ENCODE measurements around the gene DPYD. TPM values are rescaled to one million over a fixed set of nuclear protein-coding genes. Genes with fewer than 3 reads are reported as not detected.

Gene DPYD
- total and polyA plus RNA-seq, 9 of the 15 experiments (the other 6 are each of a cell fraction or from before 2014, with no cell fraction given): 0.03 to 0.25 (median 0.08) TPM; not detected in 2

DNA sequence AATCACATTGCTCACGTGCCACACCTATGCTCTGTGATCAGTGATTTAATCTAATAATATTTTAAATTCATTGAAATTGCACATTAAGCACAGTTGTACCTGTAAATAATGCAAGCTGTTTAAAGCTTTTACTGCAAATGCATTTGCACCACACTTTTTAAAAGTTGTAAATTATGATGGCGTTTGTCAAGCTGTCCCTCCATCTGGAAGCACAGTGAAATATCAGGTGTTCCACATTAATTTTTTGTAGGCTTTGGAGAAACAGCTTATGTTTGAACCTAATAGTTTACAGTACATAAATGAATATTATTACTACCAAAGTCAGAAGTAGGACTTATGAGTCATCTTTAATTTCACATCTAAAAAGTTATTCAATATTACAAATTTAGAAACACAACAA is 3.0 kb upstream of the DPYD start (continued):
- TF ChIP-seq, protein P1, sequence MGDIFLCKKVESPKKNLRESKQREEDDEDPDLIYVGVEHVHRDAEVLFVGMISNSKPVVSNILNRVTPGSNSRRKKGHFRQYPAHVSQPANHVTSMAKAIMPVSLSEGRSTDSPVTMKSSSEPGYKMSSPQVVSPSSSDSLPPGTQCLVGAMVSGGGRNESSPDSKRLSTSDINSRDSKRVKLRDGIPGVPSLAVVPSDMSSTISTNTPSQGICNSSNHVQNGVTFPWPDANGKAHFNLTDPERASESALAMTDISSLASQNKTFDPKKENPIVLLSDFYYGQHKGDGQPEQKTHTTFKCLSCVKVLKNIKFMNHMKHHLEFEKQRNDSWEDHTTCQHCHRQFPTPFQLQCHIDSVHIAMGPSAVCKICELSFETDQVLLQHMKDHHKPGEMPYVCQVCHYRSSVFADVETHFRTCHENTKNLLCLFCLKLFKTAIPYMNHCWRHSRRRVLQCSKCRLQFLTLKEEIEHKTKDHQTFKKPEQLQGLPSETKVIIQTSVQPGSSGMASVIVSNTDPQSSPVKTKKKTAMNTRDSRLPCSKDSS (IDR thresholded peaks at IDR 0.05; ENCODE audit: low read depth, partially characterized antibody): no peak
- no peak for TF ChIP-seq NRF1 (conservative IDR thresholded peaks at IDR 0.05 in 1 of 2, IDR thresholded peaks at IDR 0.05 in 1 of 2)
- no peak for TF ChIP-seq FUS (optimal IDR thresholded peaks at IDR 0.05; ENCODE audit: low read depth, low read length)

DNA sequence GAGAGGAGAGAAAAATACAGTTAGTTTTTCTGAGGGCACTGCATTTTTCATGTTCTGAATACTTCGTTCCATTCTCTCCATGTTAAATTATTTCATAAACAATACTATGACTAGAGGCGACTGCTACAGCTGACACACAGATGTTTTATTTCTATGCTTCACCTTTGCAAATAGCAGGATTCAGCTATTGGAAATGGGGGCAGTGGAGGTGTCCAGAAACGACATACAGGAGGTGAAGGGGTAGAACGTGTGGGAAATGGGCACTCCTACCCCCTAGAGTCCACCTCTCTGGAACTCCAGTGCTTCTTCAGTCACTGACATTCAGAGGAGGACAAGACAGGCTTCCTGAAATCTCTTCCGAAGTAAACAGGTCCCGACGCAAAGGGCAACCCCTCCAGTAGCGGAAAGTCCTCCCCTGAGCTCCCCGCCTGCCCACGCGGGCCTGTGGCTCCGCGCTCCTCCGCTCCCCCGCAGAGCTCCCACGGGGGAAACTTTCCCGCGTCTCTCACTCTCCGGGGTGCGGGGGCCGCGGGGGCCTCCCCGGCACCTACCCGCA is 480 bp downstream of the DPYD start:
- H3K4me2 ChIP-seq (ENCODE audit: insufficient read depth, low read length): peak overlapping the region; percentile 87
- ChIA-PET POLR2A (no interaction called here), CTCF (ENCODE audit: low intra/inter-chr PET ratio) (no interaction called here)
- no peaks in the 10 kb centered on the region for H4K20me1 ChIP-seq (replicated peaks; ENCODE audit: control insufficient read depth, insufficient read depth, low read length)
- no peaks in the 10 kb centered on the region for H3K27me3 ChIP-seq (ENCODE audit: control insufficient read depth in 2 of 2, insufficient read depth in 2 of 2, low read length in 2 of 2)
- ATAC-seq: no peak; the same call in 2 of the 3 replicates
- peak overlapping the region in 1 of 2 experiments; percentile 89; a peak in 3 of 4 replicates for H3K9ac ChIP-seq (ENCODE audit: insufficient read depth in 1 of 2, low read depth in 2 of 2, low read length in 2 of 2)
- intact Hi-C loops (cut with micrococcal nuclease): no loop called here
- BruUV-seq (replicated peaks): no TSS peak
- in situ Hi-C loops (cut with MboI): no loop called here
- no peak overlapping the region for H3K27ac ChIP-seq (ENCODE audit: extremely low read depth, low read depth, low read length)
- 2% methylated on average over 19 of the region's 24 CpGs for WGBS (ENCODE audit: insufficient coverage, low coverage, missing lambda C conversion rate)
- peak overlapping the region; percentile 94 for H2AFZ ChIP-seq (ENCODE audit: low read depth, low read length)
- peak overlapping the region; percentile 47 for H3K4me3 ChIP-seq
- peaks cover 0 to 11% of the 10 kb centered on the region in 2 experiments; a peak in 2 of 5 replicates for H3K4me1 ChIP-seq (replicated peaks in 1 of 2; ENCODE audit: control insufficient read depth in 2 of 2, insufficient read depth in 2 of 2, low read length in 2 of 2)
- H3K9me1 ChIP-seq (ENCODE audit: control insufficient read depth, insufficient read depth, low read length): no peaks in the 10 kb centered on the region
- peak in 1 of 4 experiments; percentile 11 for DNase-seq (ENCODE audit: extremely low read depth in 1 of 4, low spot score in 3 of 4)
- no peaks in the 10 kb centered on the region for H3K79me2 ChIP-seq (ENCODE audit: control insufficient read depth, insufficient read depth, low read length)
- no peak for TF ChIP-seq RHOXF2B (CRISPR knock-in tag; conservative IDR thresholded peaks at IDR 0.05)
- TF ChIP-seq, protein P2, sequence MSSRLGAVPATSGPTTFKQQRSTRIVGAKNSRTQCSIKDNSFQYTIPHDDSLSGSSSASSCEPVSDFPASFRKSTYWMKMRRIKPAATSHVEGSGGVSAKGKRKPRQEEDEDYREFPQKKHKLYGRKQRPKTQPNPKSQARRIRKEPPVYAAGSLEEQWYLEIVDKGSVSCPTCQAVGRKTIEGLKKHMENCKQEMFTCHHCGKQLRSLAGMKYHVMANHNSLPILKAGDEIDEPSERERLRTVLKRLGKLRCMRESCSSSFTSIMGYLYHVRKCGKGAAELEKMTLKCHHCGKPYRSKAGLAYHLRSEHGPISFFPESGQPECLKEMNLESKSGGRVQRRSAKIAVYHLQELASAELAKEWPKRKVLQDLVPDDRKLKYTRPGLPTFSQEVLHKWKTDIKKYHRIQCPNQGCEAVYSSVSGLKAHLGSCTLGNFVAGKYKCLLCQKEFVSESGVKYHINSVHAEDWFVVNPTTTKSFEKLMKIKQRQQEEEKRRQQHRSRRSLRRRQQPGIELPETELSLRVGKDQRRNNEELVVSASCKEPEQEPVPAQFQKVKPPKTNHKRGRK (tag; IDR thresholded peaks at IDR 0.05): 0 out of 2 replicates have a peak, but pooled peaks have one; percentile 13
- H3K36me3 ChIP-seq (ENCODE audit: control insufficient read depth, insufficient read depth, low read length): no peaks in the 10 kb centered on the region
- no peaks in the 10 kb centered on the region for H3K9me3 ChIP-seq (replicated peaks; ENCODE audit: control insufficient read depth, insufficient read depth, low read depth, low read length)
- no peak for FAIRE-seq
